ENCODE results near the gene DEPP1.

GRCh38 chr10:44966129-44966815 is 12.3 kb downstream of the DEPP1 start:
- TF ChIP-seq POLR2AphosphoS5 (IDR thresholded peaks at IDR 0.05), result no peak
- TF ChIP-seq, protein P1, sequence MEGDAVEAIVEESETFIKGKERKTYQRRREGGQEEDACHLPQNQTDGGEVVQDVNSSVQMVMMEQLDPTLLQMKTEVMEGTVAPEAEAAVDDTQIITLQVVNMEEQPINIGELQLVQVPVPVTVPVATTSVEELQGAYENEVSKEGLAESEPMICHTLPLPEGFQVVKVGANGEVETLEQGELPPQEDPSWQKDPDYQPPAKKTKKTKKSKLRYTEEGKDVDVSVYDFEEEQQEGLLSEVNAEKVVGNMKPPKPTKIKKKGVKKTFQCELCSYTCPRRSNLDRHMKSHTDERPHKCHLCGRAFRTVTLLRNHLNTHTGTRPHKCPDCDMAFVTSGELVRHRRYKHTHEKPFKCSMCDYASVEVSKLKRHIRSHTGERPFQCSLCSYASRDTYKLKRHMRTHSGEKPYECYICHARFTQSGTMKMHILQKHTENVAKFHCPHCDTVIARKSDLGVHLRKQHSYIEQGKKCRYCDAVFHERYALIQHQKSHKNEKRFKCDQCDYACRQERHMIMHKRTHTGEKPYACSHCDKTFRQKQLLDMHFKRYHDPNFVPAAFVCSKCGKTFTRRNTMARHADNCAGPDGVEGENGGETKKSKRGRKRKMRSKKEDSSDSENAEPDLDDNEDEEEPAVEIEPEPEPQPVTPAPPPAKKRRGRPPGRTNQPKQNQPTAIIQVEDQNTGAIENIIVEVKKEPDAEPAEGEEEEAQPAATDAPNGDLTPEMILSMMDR (IDR thresholded peaks at IDR 0.05; ENCODE audit: poor library complexity, severe bottlenecking), result no peak
- TF ChIP-seq EZH2 (IDR thresholded peaks at IDR 0.05; ENCODE audit: borderline replicate concordance, insufficient read depth, low read length, poor library complexity, severe bottlenecking), result no peak
- no peak for TF ChIP-seq MXI1 (conservative IDR thresholded peaks at IDR 0.05; ENCODE audit: poor library complexity, severe bottlenecking)
- TF ChIP-seq EP300 (conservative IDR thresholded peaks at IDR 0.05; ENCODE audit: poor library complexity, severe bottlenecking), result no peak
- no peak for TF ChIP-seq TAF1 (IDR thresholded peaks at IDR 0.05; ENCODE audit: low read depth)
- TF ChIP-seq RAD21 (conservative IDR thresholded peaks at IDR 0.05), result no peak
- TF ChIP-seq REST (IDR thresholded peaks at IDR 0.05; ENCODE audit: borderline replicate concordance), result no peak
- TF ChIP-seq SMC3 (conservative IDR thresholded peaks at IDR 0.05; ENCODE audit: poor library complexity), result no peak
